GM10847 (cell line): ENCODE measurements around the gene RARA.
A peak's percentile ranks its signal among the peaks of the same experiment; 100 is the strongest.

Experiments
- POLR2A ChIP-seq: IDR thresholded peaks from 2 replicates; pipeline ENCODE4 v1.6.1; 2011; ENCODE audit not compliant: insufficient read length; ENCODE audit errors: extremely low read depth

The RARA gene

DNA sequence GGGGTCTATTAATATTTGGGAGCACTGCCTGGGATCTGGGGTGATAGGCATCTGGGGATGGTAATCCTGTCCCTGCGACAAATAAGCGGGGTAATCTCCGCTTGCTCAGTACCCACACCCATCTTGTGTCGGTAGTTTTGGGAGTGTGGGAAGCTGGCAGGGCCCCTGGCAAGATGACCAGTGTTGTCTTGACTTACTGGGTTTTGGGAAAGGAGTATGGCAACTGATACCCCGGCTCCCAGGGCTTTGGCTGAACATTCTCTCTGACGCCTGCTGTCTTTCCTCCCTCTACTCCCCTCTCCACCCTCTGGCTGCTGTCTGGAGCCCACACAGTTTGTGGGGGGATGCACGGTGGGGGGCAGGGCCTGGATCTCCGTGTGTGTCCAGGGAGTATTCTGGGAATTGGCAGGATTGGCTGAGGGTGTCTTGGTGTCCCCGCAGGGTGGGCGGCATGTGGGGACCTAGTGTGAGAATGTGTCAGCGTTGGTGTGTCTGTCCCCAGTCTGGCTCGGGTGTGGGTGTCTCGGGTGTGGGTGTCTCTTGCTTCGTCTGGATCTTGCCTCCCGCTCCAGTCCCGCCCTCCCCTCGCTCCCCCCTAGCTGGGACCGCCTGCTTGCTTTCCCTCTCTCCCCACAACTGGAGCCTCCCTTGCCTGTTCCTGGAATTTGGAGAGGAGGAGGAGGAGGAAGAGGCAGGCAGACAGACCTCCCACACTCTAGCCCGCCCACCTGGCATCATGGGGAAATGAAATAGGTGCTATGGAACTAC, 12.0 kb downstream of the RARA start:
- TF ChIP-seq POLR2A: no peak

DNA sequence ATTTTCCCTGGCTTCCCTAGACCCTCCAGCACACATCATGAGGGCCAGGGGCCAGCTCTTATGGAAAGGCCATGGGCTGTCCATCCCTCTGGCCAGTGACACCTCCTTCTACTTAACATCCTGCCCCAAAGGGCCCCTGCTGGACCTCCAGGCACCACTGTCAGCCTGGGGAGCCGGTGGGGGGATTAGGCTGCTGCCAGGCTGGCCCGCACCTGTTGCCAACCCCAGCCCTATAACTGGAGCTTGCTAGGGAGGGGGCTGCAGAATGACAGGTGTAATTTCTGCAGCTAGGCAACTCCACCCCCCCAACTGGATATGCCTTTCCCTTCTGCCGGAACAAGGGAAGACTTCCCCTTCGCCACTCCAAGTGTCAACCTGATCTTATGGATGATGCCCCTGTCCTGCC, 12.5 kb downstream of the RARA start:
- no peak for TF ChIP-seq POLR2A

DNA sequence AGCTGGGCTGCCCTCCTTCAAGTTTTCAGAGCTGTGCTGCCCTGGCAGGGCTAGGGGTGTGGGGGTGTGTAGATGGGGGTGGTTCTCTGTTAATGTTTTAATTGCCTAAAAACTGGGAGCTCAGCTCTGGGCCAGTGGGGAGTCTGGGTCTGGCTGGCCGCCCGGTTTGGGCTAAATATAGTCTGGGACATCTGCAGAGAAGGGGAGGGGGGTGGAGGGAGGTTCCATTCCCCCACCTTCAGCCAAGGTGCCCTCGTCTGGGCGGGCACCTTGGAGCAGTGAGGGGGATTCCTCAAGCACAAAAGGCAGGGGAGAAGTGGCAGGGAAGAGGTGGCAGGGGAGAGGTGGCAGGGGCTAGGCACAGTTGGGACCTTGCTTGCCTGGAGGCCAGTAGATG, 13.0 kb downstream of the RARA start:
- no peak for TF ChIP-seq POLR2A

DNA sequence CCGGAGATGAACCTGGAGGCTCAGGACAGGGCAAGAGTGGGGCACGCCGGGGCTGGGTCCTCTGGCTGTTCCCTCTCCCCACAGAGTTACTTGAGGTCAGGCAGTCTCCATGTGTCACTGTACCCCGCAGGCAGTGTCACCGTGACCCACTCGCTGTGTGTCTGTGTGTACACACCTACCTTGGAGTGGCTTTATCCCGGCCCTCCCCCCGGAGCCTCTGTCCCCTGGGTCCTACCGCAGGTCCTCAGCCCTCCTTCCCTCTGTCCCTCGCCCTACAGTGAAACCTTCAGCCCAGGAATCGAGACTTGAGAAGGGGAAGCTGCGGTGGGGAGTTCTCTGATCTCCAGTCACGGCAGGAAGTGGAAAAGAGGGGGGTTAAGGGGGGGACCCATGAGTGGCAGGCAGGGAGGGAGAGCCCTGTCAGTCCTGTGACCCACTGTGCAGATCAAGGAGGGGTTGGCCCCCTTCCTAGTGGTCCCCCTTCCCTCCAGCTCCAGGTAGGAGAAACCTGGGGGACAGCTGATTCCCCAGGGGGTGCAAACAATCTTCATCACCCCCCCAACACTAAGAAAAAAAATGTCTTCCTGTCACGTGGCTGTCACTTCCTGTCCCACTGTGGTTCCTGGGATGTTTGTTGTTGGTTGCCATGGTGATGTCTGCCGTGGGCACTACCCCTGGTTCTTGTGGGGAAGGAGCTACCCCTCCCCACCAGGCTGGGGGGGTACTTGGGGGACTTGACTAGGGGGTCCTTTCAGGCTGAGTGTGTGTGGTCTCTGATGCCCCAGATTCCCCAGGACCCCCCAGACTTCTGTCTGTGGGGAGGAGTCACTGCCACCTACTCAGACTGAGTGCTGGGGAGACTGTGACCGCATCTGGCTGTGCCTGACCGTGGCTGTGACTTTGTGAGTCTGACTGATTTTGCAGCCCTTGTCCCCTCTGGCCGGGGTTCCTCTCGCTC, 13.7 kb downstream of the RARA start:
- peak; percentile 36 for TF ChIP-seq POLR2A

DNA sequence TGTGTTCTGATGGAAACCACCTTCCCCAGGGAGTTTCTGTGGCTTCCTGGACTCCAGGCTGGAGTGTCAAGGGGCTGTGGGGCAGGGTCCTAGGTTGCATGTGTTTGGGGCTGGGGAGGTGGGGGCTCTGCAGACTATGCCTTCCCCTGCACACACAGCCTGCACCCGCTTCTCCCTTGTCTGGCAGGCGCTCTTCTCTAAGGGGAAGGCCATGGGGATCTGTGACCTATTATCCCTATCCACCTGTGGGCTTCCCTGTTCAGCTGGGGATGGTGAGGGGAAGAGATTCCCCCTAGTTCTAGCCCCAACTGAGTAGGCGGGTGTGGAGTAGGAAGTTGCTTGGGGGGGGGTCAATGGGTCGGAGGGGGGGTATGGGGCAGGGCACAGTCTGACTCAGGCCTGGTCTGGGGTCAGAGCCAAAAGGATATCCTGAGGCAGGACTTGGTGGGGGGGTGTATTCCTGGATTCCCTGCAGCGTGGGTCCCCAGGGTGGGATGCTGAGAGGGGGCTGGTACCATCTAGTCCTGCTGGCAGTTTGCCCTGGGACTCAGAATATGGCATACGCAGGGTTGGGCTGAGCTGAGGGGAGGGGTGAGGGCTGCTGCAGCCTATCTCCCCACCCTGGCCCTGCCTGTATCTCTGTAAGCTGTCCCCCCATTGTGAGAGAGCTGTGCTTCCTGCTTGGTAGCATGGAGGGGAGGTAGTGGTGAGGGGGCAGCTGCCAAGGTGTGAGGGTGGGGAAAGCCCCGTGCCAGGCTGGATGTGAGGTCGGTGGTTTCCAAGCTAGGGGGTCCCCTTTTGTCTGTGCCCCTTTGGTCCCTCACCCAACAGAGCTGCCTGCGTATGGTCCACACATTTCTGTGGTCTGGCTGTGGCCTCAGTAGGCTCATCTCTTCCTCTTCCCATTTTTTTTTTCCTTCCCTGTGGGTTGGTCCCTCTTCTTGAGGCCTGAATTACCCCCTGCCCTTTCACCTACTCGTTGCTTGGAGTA, 14.7 kb downstream of the RARA start:
- peak; percentile 14 for TF ChIP-seq POLR2A

DNA sequence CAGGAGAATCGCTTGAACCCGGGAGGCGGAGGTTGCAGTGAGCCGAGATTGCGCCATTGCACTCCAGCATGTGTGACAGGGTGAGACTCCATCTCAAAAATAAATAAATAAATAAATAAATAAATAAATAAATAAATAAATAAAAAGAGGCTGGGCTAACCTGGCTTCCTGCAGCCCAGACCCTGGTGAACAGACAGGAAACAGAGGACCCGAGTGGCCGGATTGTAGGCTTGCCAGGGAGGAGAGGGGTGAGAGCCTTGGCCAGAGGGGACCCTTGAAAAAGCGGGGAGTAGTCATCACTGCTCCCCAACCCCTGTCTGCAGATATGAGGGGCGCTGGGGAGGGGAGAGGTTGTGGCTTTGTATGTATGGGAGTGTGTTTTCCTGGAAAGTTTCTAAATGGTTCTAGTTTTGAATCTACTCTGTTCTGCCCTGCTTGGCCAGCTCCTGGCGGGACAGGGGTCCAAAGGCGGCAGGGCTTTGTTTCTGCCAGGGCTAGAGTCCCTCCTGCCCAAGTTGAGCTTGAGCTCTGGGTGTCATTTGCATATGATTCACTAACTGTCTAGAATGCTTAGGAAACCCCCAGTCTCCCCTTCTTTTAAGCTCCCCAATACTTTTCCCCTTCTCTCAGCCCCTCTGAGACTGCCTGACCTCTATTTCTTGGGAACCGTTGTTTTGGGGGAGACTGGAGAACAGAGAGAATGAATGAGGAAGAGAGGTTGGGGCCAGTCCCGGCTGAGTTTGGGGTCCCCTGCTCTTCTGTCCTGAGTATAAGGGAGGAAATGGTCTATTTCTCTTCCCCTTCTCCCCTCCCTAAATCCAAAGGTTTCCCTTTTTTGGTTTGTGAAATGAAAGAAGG, 16.4 kb downstream of the RARA start:
- no peak for TF ChIP-seq POLR2A

DNA sequence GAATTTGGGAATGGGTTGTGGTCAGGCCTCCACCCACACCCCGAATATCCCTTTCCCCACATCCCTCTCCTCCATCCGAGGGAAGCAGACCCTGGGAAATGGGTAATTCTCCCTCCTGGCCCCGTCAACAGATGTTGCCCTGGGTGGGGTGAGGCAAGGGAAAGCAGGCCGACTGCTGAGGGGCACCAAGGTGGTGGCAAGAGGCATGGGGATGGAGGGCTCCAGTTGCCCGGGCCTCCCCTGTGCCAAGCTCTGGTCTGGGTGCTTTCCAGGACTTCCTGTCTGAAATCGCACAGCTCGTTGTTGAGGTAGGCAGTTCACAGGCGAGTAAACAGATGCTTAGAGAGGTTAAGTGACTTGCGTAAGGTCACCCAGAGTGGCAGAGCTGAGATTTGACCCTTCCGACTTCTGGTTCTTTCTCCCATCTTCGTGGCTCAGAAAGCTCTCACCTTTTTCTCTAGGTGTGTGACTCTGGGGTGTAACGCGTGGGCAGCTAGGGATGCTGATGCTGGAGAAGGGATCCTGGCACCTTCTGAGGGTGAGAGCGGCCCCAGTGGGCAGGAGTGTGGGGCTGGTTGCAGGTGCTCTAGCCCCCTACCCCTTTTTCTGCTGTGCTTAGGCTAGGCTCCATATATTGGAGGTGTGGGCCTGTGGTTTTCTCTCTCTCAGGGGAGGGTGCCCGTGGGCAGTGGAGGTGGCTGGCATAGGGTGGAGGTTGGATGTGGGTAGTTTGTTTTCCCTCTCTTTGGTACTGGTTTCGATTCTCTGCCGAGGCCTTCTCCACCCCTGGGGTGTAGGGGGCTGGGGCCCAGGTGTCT, 17.2 kb downstream of the RARA start:
- no peak for TF ChIP-seq POLR2A

DNA sequence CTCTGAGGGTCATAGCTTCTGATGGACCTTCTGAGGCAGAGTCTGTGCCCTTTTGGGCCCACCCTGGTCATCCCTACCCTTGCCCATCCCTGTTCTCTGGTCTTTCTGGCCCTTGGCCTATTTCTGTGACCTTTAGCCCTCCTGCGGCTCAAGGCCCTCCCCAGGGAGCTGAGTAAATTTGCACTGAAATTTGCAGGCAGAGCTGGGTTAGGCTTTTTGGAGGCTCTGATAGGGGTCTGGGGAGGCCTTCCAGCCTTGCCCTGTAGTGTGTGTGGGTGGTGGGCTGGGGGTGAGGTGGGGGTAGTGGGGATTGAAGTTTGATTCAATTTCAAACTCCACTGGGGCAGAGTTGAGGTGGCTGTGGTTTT, 17.8 kb downstream of the RARA start:
- no peak for TF ChIP-seq POLR2A

DNA sequence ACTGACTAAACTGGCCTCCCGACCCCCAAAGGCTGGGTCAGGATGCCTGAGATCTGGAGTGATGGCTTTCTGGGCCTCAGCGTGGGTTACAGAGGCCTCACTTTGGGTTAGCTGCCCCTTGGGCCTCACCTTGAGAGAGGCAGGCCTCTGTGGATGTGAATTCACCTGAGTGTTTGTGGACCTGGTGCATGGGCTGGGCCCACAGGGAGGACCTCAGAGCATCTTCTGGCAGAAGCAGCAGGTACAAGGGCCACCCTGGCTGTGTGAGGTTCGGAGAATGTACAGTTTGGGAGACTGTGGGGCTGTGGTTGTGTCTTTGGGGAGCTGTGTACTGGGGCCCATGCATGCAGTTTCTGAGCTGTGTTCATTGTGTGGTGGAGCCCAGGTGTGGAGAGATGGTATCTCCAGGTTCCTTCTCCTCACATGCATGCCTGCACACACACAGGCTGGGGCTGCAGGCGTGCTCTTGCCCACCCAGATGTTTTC, 18.3 kb downstream of the RARA start:
- no peak for TF ChIP-seq POLR2A

DNA sequence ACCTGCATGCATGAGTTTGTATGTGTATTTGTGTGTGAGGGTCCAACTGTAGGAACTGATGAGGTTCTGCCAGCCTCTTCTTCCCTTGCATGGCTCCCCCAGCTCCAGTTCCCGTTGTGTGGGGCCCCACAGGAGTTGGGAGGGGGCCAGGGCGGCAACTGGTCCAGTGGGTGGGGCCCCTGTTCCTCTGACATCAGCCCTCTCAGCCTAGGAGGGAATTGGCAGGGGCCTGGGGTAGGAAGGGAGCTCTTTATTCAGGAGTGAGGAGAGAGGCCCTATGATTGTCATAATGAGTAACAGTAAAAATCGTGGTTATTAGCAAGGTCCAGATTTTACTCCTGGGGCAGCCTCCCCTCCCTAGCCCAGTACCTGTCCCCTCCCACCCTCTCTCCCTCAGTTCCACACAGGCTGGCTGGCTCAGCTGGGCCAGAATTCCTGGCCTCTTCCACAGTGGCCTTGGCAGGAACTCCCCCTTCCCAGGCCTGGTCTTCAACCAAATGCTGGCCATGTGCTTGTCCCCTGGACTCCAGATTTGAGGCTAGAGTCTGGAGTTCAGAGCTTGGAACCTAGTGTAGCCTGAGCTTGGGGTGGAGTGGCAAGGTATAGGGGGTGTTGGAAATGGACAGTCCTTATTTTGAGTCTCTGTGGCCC, 18.9 kb downstream of the RARA start:
- TF ChIP-seq POLR2A: no peak

DNA sequence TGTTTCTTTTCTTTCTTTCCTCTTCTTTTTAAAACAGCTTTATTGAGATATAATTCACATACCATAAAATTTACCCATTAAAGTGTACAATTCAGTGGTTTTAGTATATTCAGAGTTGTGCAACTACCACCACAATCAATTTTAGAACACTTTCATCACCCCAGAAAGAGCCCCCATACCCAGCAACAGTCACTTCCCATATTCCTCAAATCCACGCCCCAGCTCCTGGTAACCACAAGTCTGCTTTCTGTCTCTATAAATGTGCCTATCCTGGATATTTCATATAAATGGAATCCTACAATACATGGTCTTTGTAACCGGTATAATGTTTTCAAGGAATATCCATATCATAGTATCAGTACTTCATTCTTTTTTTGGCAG, 19.4 kb downstream of the RARA start:
- no peak for TF ChIP-seq POLR2A

DNA sequence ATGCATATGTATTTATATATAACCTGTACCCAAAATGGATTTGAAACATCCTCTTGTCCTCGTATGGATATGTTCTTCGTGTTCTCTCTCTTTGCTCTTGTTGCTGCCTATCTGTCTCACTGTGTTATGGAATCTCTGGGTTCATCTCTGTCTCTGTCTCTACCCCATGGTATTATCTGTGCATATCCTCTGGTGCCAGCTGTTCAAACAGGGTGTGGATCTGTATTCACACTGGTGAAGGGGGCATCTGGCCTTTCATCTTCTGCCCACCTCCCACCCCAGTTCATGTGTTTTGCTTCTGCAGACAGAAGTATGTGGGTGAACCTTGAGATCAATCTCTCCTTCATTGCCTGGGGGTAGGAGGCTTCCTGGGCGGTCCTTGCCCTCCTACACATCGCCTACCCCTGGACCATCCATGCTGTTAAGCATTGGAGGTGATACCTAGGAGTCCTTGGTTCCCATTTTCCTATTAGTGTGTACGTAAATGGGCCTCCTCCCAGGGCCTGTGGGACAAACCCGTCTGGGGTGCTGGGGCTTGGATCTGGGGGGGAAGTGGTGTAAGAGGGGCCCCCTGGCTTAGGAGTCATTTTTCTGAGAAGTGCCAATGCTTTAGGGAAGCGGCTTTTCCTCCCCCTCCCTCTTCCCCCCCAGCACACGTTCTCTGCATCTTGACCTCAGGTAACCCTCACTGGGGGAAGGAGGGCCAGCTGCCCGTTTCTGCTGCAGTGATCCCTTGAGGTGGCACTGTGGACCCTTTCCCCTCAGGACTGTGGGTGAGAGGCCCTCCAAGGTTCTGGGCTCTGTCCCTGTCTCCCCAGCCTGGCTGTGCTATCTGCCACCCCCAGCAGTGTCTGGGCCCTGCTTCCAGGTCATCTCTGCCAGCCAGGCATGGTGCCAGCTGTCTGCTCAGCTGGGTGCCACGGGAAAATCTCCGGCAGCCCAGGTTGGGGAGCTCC, 21.1 kb downstream of the RARA start:
- TF ChIP-seq POLR2A: no peak
